Measurements from ENCODE around the gene PPT2.
"Not testable (repeated sequence)": the region's sequence is repeated elsewhere in the genome, so short reads cannot be mapped to it uniquely, and the experiment has no call there.

PPT2 gene

DNA sequence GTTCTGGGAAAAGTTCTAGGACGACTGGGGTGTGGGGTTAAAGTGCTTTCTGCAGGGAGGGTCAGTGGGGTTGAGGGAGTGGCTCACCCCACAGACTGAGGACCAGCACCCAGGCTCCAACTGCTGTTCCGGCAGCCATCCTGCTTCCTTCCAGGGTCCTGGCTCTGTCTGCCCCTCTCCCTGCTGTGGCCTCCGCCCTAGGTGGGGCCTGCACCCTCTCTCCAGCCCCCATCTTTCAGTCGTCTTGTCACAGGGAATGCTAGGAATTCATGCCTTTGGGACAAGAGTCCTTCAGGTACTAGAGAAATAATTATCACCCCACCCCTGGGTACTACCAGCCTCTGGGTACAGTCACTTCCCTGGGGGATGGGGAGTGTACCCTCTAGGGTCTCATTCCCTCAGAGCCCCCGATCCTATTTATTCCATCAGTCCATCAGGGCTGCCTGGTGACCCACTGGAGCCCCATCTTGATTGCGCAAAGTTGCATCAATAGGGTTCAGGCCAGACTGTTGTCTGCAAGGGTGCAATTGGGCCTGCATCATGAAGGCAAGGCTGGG, 30.2 kb downstream of the PPT2 start, which contains the start of gene AGER:
Gene AGER, minus strand, starts transcription at position 170 of the 557 bp plus-strand sequence. Its CDS starts 31 bp downstream, at position 139.
- H3K4me3 ChIP-seq, result no peak within 1 kb of the TSS
- peak within 1 kb of the TSS in 13 of 21 experiments; percentile 7 to 100 (median 50) for H3K27ac ChIP-seq

DNA sequence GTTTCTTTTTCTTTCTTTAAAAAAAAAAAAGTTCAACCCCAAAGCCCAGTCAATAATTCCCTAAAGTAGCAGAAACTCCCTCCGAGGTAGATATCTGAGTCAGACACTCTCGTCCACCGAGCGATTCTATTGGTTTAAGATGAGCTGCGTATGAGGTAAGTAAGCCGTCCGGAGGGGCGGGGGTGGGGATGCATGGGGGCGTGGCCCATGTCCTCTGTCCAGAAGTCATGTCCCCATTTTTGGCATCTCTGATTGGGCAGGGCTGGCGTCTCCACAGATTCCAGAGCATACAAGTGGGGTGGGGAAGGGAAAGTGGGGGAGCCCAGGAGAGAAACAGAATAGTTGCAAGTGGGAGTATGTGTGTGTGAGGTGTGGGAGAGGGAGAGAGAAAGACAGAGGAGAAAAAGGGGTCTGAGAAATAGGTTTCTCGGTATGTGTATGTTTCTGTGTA, 31.8 kb downstream of the PPT2 start:
- H3K27ac ChIP-seq, result peak overlapping the region in 15 of 21 experiments; percentile 7 to 100 (median 65)

DNA sequence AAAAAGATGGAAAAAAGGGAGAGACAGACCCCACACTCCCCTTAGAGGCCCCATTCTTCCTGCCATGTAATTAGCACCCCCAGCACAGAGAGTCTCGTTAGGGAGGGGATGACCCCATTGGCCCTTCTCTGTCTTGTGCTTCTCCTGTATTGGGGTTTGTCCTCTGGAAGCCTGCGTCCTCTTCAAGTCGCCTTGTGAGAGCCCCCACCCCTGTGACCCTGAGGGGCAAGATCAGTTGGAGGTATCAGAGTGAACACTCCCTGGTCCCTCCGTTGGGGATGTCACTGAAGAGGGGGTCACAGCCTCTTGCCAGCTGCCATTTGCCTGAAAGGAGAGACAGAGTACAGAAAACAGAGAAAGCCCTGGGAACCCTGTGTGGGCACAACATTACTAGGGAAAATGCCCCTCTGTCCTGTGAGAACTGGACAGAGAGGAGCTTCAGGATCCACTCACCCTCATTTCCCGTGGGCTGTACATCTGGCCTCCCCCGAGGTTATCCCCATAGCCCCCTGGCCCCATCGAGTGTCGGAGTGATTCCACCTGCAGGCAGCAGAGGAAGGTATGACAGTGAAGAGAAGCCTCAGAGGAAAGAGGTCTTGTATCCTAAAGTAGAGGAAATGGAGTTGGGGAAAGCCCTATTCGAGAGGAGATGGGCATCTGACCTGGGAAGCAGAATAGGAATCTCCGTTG, 32.4 kb downstream of the PPT2 start:
- H3K27ac ChIP-seq, result peak overlapping the region in 16 of 21 experiments; percentile 7 to 100 (median 63)
- not testable (repeated sequence) for H3K4me3 ChIP-seq

More for the DNA sequence above, 31.8 kb downstream of the PPT2 start:
- not testable (repeated sequence) for H3K4me3 ChIP-seq

DNA sequence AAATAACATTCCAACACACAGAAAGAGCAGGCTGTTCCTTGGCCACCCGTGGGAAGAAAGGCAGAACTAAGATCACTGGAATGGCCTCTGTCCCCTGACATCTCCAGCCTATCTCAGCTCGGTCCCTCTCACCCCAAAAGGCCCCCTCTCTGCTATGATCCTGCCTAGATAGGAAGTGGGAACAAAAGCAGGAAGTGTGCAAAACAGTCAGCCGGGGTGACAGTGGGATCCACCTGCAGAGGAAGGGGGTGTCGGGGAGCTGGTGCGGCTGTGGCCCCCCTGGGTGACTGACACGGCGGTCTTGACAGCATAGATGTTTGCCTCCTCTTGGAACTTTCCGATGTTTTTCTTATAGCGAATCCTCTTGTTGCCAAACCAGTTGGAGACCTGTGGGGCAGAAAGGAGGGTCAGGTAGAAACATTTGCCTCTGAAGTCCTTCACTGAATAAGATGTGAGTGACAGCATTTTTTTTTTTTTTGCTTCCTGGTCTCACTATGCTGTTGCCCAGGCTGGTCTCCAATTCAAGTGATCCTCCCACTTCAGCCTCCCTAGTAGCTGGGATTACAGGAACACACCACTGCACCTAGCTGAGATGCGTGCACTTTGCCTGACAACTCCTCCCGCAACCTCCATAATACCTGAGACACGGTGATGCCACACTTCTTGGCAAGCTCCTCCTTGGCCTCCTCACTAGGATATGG, 33.2 kb downstream of the PPT2 start:
- H3K4me3 ChIP-seq, result no peak overlapping the region
- peak overlapping the region in 16 of 21 experiments; percentile 7 to 100 (median 63) for H3K27ac ChIP-seq

DNA sequence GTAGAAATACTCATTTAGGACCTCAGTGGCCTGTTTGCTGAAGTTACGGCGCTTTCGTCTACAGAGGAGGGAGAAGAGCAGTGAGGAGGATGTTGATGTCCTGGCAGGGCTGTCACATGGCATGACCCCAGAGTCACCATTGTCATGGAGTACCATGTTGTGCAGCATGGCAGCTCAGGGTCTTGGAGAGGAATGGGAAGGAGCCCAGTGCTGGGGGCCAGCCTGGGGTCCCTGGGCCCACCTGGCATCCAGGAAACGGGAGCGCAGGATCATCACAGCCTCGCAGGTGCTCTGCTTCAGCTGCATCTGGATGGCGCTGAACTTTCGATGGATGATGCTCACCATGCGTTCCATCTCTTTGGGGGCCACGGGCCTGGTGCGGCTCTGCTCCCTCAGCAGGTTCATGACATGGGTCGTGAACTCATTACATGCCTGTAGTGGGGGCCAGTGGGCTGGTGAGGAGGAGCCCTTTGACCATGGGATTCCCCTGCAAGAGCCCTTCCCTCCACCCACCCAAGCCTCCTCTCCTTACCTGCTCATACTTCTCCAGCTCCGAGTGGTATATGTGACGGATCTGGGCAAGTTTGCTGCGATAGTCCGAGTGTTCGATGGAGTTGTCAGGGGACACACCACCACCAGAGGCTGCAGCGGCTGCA, 33.9 kb downstream of the PPT2 start:
- Histone ChIP-seq H3K4me3 (peak overlapping the region in 4 of 7 experiments; percentile 69 to 83 (median 72)), H3K27ac (peak overlapping the region in 15 of 21 experiments; percentile 95 to 100 (median 99))

DNA sequence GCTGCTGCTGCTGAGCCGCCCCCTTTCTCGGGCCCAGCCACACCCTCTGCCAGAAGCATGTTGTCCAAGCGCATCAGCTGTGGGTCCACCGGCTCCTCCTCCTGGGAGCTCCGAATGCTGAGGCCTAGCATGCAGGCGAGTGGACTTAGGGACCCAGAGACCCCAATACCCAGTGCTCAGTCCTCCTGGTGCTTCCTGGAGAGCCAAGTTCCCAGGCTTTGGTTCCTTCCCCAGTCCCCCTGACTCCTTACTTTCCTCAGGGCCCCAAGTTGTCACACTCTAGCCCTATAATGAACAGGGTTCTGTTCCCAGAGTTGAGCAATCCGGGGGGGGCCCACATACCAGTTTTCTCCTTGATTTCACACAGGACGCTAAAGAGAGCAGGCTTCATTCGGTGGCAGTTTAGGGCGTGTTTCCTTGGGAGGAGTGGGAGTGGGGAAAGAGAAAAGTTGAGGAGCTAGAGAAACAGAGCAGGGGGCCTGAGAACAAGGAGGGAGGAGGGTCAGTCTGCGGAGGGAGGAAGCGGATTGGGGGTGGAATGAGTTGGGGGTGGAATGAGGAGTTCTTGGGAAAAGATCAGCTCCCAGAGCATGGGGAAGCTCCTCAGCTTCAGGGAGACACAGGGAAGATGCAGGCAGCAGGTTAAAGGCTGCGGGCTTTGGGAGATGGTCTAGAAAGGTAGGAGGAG, 34.6 kb downstream of the PPT2 start:
- H3K4me3 ChIP-seq, result peak overlapping the region; percentile 69 to 92 (median 74)
- peak overlapping the region in 20 of 21 experiments; percentile 94 to 100 (median 99) for H3K27ac ChIP-seq

DNA sequence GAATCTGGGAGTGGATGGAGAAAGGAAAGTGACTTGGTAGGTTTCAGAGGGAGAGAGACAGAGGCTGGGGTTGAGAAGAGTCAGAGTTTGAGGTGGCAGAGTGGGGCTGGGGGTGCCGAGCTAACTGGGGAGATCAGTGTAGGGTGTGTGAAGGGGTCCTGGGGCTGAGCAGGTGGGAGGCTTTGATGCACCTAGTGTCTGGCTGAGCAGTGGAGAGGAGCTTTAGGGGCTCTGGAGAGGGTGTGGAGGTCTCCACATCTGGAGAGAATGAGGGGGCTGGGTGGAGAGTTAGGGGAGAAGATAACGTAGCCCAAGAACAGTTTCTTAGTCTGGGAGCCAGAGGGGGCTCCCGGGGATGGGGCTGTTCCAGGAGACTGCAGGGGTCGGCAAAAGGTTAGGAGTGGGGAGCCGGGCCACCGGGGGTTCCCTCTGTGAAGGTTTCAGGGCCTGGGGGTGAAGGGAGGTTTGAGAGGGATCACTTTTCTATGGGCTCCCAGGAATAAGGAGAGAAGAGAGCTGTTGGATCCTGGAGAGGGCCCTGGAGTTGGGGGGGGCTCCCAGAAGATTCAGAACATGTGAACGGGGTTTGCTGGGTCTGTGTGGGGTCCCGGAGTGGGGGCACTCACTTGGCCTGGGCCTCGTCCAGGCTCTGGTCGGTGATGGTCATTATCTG, 35.3 kb downstream of the PPT2 start:
- Histone ChIP-seq H3K4me3 (peak overlapping the region; percentile 69 to 92 (median 74)), H3K27ac (peak overlapping the region; percentile 93 to 100 (median 99))

DNA sequence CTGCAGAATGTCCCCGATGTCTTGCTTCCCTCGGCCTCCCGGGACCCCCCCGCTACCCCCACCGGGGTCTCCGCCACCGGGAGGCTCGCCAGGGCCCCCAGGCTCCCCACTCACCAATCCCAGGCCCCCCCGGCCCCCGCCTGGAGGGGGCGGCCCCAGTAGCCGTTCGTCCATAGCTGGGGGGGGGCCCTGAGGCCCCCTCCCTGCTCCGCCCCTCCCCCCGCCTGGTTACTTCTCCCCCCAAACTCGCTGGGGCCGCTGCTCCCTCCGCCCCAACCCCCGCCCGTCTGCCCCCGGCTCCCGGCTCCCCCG, 35.8 kb downstream of the PPT2 start:
- Histone ChIP-seq H3K4me3 (peak overlapping the region; percentile 69 to 92 (median 74)), H3K27ac (peak overlapping the region; percentile 93 to 100 (median 99))

DNA sequence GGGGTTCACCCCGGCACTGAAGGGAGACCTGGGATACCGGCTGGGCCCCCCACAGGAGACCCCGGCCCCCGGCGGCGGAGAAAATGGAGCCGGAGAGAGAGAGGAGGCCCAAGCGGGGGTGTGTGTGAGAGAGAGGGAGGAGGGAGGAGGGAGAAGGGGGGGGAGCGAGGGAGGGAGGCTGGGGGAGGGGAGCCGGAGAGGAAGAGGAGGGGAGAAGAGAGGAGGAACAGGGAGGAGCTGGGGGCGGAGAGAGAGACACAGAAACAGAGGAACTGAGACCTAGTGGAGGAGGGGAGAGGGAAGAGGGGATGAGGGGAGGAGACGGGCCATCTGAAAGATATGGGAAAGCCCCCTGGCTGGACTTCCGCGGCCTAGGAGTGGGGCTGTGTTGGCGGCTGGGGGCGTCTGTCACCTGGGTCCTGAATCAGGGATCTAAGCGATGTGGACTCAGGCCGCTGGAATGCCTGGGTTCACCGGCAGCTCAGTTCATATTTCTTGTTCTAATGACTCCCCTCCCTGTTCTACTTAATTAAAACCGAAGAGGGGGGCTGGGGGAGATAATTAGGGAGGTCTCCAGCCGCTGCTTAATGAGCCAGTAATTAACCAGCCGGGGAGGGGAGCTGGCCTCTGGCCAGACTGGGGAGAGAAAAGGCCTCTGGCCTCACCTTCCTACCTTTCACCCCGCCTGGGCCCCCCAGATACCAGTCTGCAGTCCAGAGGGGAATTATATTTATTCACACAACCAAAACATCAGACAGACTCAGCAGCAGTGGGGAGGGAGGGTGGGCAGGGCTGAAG, 36.3 kb downstream of the PPT2 start, which contains the start of gene PBX2:
Gene PBX2, minus strand, starts transcription at position 149 of the 798 bp plus-strand sequence. CDS start 287 bp downstream, outside the sequence.
- Histone ChIP-seq H3K4me3 (peak within 1 kb of the TSS; percentile 69 to 92 (median 74)), H3K27ac (peak within 1 kb of the TSS; percentile 93 to 100 (median 99))

DNA sequence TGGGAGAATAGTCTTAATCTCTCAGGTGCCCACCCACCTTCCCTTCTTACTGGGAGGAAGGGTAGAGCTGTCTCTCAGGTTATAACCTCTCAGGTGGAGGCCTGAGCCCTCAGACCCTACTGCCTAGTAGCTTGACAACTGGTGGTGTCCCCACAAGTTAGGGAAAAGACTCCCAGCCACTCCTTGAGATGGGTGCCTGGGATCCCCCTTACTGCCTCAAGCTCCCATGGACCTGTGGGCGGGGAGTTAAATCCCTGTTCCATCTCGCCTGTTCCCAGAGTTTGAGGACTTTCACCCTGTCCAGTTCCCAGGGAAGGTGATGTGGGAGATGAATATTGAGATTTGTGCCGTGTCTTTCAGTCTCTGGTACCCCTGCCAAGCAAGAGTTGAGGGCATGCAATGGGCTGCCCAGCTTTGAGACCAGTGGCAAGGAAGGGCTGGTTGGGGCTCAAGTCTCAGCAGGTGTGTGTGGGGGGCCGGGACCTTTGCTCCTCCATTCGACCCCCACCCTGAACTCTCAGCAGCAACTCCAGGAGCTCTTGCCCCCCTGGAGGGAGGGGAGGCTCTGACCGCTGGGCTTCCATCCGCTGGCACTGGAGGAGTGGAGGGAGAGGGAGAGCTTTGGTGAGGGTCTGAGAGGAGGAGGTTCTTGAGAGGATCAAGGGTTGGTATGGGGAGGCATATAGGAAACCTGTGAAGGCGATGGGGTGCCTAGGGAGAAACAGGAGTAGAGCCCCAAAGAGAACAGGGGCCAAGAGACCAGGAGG, 37.2 kb downstream of the PPT2 start:
- peak overlapping the region; percentile 69 to 92 (median 74) for H3K4me3 ChIP-seq
- H3K27ac ChIP-seq, result peak overlapping the region; percentile 74 to 100 (median 99)

DNA sequence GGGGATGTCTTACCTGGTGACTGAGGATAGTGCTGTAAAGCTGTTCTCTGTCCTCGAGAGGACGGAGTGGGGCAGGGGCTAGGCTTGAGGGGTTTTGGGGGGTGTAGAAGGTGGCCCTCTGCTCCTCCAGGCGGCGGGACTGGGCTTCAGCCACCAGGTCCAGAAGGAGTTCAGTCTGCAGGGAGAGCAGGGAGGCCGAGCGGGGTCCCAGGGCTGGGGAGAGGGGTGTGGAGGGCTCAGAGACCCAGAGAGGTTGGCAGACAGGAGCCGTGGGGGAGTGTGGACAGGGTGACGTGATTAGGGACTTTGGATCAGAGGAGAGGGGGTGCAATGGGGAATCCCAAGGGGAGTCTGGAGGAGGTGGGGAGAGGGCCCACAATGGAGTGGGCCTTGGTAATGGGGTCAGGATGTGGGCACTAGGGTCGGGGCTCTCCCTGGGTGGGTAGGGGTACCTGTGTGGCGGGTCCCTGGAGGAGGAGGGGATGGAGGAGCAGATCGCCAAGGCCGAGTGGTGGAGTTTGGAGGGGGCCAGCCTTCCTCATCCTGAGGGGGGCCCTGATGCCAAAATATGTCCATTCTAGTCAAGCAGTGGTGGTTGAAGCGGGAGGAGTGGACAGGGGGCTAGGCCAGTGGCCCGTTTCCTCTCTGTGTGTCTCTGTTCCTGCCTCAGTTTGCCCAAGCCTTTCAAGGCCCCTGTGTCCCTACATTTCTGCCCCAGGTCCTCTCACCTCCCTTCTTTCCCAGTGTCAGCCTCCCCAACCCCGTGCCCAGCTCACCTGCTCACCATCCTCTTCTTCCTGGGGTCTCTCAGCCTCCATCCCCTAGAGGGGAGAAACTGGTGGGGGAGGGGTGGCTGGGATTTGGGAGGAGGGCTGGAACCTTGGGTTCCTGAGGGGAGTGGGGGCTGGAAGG, 38.0 kb downstream of the PPT2 start:
- peak overlapping the region; percentile 69 to 92 (median 74) for H3K4me3 ChIP-seq
- H3K27ac ChIP-seq, result peak overlapping the region; percentile 72 to 100 (median 99)

DNA sequence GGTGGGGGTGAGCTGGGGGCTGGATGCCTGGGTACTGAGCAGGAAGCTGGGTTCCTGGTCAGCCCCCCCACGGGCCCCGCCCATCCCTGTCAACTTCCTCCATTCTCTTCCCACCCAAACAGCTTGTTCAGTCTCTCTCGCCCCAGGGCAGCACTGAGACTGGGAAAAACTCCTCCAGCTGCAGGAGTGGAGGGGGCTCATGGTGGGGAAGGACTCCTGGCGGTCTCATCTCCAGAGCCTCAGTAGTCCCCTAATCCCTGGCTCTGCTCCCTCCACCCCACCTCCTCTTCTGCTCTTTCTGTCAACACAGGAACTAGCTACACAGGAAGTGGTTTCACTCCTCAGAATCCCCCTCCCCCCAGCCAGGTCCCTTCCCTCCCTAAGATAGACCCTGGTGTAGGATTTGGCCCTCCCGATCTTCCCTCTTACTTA, 38.7 kb downstream of the PPT2 start, which contains the start of gene GPSM3:
Gene GPSM3, minus strand, starts transcription at position 36 of the 432 bp plus-strand sequence. CDS start 130 bp downstream, outside the sequence.
- Histone ChIP-seq H3K27ac (peak within 1 kb of the TSS; percentile 72 to 100 (median 99)), H3K4me3 (peak within 1 kb of the TSS; percentile 69 to 92 (median 74))

DNA sequence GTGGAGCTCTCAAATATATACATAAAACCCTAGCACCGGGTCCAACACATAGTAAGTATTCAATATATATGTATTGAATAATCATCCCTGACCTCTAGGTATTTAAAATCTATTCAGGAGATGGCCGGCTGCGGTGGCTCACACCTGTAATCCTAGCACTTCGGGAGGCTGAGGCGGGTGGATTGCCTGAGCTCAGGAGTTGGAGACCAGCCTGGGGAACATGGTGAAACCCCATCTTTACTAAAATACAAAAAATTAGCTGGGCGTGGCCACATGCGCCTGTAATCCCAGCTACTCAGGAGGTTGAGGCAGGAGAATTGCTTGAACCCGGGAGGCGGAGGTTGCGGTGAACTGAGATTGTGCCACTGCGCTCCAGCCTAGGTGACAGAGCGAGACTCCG, 39.2 kb downstream of the PPT2 start:
- Histone ChIP-seq H3K27ac (peak overlapping the region in 20 of 21 experiments; percentile 94 to 100 (median 99)), H3K4me3 (peak overlapping the region in 5 of 7 experiments; percentile 69 to 92 (median 73))

DNA sequence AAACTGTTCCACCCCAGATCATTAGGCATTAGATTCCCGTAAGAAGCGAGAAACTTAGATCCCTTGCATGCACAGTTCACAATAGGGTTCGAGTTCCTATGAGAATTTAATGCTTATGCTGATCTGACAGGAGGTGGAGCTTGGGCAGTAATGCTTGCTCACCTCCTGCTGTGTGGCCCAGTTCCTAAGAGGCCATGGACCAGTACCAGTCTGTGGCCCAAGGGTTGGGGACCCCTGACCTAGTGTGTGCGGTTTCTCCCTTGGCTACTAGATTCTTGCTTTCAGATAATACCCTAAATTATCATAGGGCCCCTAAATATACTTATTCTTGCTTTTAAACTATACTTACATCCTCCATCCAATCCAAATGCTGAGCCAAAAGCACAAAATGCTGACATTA, 40.4 kb downstream of the PPT2 start:
- peak overlapping the region in 20 of 21 experiments; percentile 26 to 100 (median 91) for H3K27ac ChIP-seq
- no peak overlapping the region for H3K4me3 ChIP-seq

DNA sequence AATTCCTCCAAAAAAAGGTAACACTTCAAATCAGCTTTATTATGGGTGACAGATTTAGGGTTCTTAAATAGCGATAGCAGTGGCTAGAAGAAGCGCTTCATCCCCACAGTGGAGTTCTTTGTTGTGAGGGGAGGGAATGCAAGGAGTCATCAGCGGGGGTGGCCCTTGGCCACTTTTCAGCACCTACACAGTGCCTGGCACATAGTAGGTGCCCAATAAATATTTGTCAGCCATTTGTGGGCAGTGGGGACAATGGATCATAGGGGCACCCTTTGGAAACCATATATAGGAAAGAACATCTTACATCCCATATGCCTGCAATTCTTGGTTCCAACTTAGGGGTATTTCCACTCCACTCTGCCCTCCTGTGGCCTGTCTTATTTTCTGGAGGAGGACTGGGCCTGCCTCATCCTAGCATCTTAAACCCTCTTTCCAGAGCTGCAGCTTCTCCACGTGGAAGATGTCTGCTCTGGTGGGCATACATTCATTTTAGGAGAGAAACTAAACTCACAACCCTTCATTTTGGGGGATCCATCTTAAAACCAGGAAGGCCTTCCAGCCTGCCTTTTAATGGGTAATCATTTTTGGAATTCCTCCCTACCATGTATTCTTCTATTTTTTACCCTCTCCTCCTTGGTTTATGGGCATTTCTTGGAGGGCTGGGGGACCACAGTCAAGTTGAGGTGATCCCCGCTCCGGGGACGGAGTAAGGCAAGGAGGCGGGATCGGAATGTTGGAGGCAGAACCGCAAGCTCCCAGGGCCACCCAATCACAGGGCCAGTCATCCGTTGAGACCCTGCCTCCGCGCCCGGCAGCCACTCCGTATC, 41.1 kb downstream of the PPT2 start:
- peak overlapping the region; percentile 4 to 76 (median 30) for H3K4me3 ChIP-seq
- H3K27ac ChIP-seq, result peak overlapping the region in 20 of 21 experiments; percentile 26 to 100 (median 86)

All from skin epidermis (tissue), 12 donors.